ENCODE results near the gene TLK1.

- TF ChIP-seq, protein P1, sequence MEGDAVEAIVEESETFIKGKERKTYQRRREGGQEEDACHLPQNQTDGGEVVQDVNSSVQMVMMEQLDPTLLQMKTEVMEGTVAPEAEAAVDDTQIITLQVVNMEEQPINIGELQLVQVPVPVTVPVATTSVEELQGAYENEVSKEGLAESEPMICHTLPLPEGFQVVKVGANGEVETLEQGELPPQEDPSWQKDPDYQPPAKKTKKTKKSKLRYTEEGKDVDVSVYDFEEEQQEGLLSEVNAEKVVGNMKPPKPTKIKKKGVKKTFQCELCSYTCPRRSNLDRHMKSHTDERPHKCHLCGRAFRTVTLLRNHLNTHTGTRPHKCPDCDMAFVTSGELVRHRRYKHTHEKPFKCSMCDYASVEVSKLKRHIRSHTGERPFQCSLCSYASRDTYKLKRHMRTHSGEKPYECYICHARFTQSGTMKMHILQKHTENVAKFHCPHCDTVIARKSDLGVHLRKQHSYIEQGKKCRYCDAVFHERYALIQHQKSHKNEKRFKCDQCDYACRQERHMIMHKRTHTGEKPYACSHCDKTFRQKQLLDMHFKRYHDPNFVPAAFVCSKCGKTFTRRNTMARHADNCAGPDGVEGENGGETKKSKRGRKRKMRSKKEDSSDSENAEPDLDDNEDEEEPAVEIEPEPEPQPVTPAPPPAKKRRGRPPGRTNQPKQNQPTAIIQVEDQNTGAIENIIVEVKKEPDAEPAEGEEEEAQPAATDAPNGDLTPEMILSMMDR (IDR thresholded peaks at IDR 0.05), result no peak
- no peak for TF ChIP-seq POLR2AphosphoS5 (IDR thresholded peaks at IDR 0.05; ENCODE audit: insufficient read depth in 1 of 2, low read depth in 1 of 2)
These were observed 28.6 kb downstream of the TLK1 start for GRCh38 chr2:171132086-171132485.
